K562 (cell line): ENCODE measurements around the gene FASTKD1. TPM values are rescaled to one million over a fixed set of nuclear protein-coding genes. Genes with fewer than 3 reads are reported as not detected.
A peak's percentile ranks its signal among the peaks of the same experiment; 100 is the strongest.

ENCODE experiments used
- AFF1 ChIP-seq, 2 experiments: fragments of 450-650 bp; IDR thresholded peaks; 2 replicates each; pipeline ENCODE4 v1.6.1; 2018; ENCODE audit warnings: mild to moderate bottlenecking in 2 of 2, low read depth in 1 of 2; ENCODE audit not compliant: partially characterized antibody in 2 of 2
- CGGBP1 ChIP-seq: fragments of 250-450 bp; sonication (Bioruptor Pico); IDR thresholded peaks from 2 replicates; pipeline ENCODE4 v1.9.0; 2021; ENCODE audit warnings: mild to moderate bottlenecking
- CREM ChIP-seq: IDR thresholded peaks from 2 replicates; pipeline ENCODE4 v1.6.1; 2014; ENCODE audit warnings: antibody characterized with exemption, low read depth
- CTCF ChIP-seq, 3 experiments: IDR thresholded peaks in 2 of 3; conservative IDR thresholded peaks in 1 of 3; 2 replicates each; pipeline ENCODE4 v1.5.1; 2011 to 2012; ENCODE audit warnings: low read length in 3 of 3, mild to moderate bottlenecking in 3 of 3, control low read depth in 2 of 3, improper control_type of control experiment in 1 of 3, inconsistent platforms in 1 of 3, low read depth in 1 of 3, mixed read lengths in 1 of 3, moderate library complexity in 1 of 3; ENCODE audit not compliant: insufficient read depth in 2 of 3
- DPF2 ChIP-seq: fragments of 450-650 bp; IDR thresholded peaks from 2 replicates; pipeline ENCODE4 v1.6.1; 2016
- FOXK2 ChIP-seq, 2 experiments: fragments of 450-650 bp; IDR thresholded peaks in 1 of 2; conservative IDR thresholded peaks in 1 of 2; 2 replicates each; pipeline ENCODE4 v1.6.1; 2016; ENCODE audit warnings: low read depth in 2 of 2, mild to moderate bottlenecking in 1 of 2
- GABPB2 ChIP-seq: fragments of 250-450 bp; sonication (Bioruptor Pico); conservative IDR thresholded peaks from 2 replicates; pipeline ENCODE4 v1.5.1; 2021; ENCODE audit warnings: mild to moderate bottlenecking
- GATAD2B ChIP-seq: fragments of 450-650 bp; IDR thresholded peaks from 2 replicates; pipeline ENCODE4 v1.6.1; 2017; ENCODE audit warnings: mild to moderate bottlenecking, borderline replicate concordance
- HSF4 ChIP-seq: fragments of 250-450 bp; sonication (Bioruptor Pico); IDR thresholded peaks from 2 replicates; pipeline ENCODE4 v2.1.2; 2022; ENCODE audit warnings: mild to moderate bottlenecking, moderate library complexity, borderline replicate concordance
- JUN ChIP-seq, 2 experiments: sonication (generic) in 1 of 2; formaldehyde crosslinking in 1 of 2; IDR thresholded peaks; 2 replicates each; pipeline versions ENCODE4 v1.6.1 to v1.8.0; 2012 to 2022; ENCODE audit warnings: borderline replicate concordance in 2 of 2, mild to moderate bottlenecking in 2 of 2, improper control_type of control experiment in 1 of 2, low read depth in 1 of 2, low read length in 1 of 2, missing genetic modification reagents in 1 of 2
- MAZ ChIP-seq, 2 experiments: fragments of 450-650 bp in 1 of 2; sonication (generic) in 1 of 2; formaldehyde crosslinking; IDR thresholded peaks in 1 of 2; conservative IDR thresholded peaks in 1 of 2; 2 replicates each; pipeline versions ENCODE4 v1.4.0 to v1.5.0; 2020; ENCODE audit warnings: mild to moderate bottlenecking in 1 of 2, missing genetic modification reagents in 1 of 2
- POLR3A ChIP-seq: IDR thresholded peaks from 2 replicates; pipeline ENCODE4 v1.6.1; 2011; ENCODE audit warnings: borderline replicate concordance, mild to moderate bottlenecking, moderate library complexity; ENCODE audit not compliant: insufficient read length, insufficient read depth; ENCODE audit errors: extremely low read depth
- SNIP1 ChIP-seq: fragments of 450-650 bp; IDR thresholded peaks from 2 replicates; pipeline ENCODE4 v1.7.1; 2017; ENCODE audit warnings: low read depth, mild to moderate bottlenecking
- SREBF2 ChIP-seq: sonication (generic); formaldehyde crosslinking; IDR thresholded peaks from 2 replicates; pipeline ENCODE4 v1.4.0; 2020; ENCODE audit warnings: mild to moderate bottlenecking, missing genetic modification reagents
- TSHZ1 ChIP-seq: fragments of 250-450 bp; sonication (Bioruptor Pico); IDR thresholded peaks from 2 replicates; pipeline ENCODE4 v1.4.0; 2020; ENCODE audit warnings: mild to moderate bottlenecking, moderate library complexity
- ZBTB43 ChIP-seq: sonication (generic); formaldehyde crosslinking; IDR thresholded peaks from 2 replicates; pipeline ENCODE4 v1.8.0; 2023; ENCODE audit warnings: mild to moderate bottlenecking, missing genetic modification reagents
- ZNF717 ChIP-seq: fragments of 250-450 bp; sonication (Bioruptor Pico); IDR thresholded peaks from 2 replicates; pipeline ENCODE4 v1.5.0; 2021
- polyA plus RNA-seq, 8 experiments: library from polyadenylated mRNA; depleted of rRNA in 4 of 8; stranded (reverse) in 5 of 8; unstranded in 3 of 8; fragments of >200 nt; fragmentation: Nextera tagmentation in 2 of 8; fragmentation: Illumina TruSeq in 1 of 8; extraction: Ambion mirVana in 2 of 8; extraction: Trizol in 1 of 8; gene quantifications; 2 replicates each; pipeline versions ENCODE4 v1.2.1 to v1.2.3, GENCODE V29; 2011 to 2014; ENCODE audit warnings: inconsistent platforms in 1 of 8, missing spikeins in 1 of 8
- total RNA-seq, 7 experiments: library from RNA; depleted of rRNA in 6 of 7; stranded (reverse); fragments of >200 nt in 6 of 7; fragmentation: Illumina TruSeq in 2 of 7; extraction: Trizol in 2 of 7; gene quantifications; 2 replicates each; pipeline versions ENCODE4 v1.2.1 to v1.2.3, GENCODE V29; 2011 to 2021; ENCODE audit warnings: low replicate concordance in 1 of 7

The FASTKD1 gene
- total and polyA plus RNA-seq, 9 of the 15 experiments (the other 6 are each of a cell fraction or from before 2014, with no cell fraction given): 63.5 to 134 (median 119) TPM

GRCh38 chr2:169573974-169574299 lies 272 bp upstream of the FASTKD1 start (continued):
- TF ChIP-seq POLR3A (no peak), JUN (IDR thresholded peaks at IDR 0.05; ENCODE audit: borderline replicate concordance, low read depth, low read length) (no peak), JUN (CRISPR knock-in tag; IDR thresholded peaks at IDR 0.05; ENCODE audit: borderline replicate concordance) (no peak), ZBTB43 (CRISPR knock-in tag) (no peak), MAZ (CRISPR knock-in tag; conservative IDR thresholded peaks at IDR 0.05 in 1 of 2, IDR thresholded peaks at IDR 0.05 in 1 of 2) (no peak; a peak in 1 of 4 replicates), FOXK2 (conservative IDR thresholded peaks at IDR 0.05 in 1 of 2, IDR thresholded peaks at IDR 0.05 in 1 of 2; ENCODE audit: low read depth in 2 of 2) (peak; percentile 14 to 20; a peak in 2 of 4 replicates), TSHZ1 (CRISPR knock-in tag) (no peak), SREBF2 (no peak), GATAD2B (0 out of 2 replicates have a peak, but pooled peaks have one; percentile 6), CREM (no peak), SNIP1 (no peak), AFF1 (IDR thresholded peaks at IDR 0.05; ENCODE audit: low read depth in 1 of 2, partially characterized antibody in 2 of 2) (peak in 1 of 2 experiments; percentile 10), CTCF (IDR thresholded peaks at IDR 0.05 in 2 of 3, conservative IDR thresholded peaks at IDR 0.05 in 1 of 3; ENCODE audit: insufficient read depth in 2 of 3, low read depth in 1 of 3, low read length in 3 of 3) (no peak), GABPB2 (CRISPR knock-in tag) (no peak), CGGBP1 (CRISPR knock-in tag) (no peak), ZNF717 (CRISPR knock-in tag) (no peak), HSF4 (no peak), DPF2 (no peak)
